GM23248 (cell line): ENCODE results near the gene VWA8.

Source experiments
- EZH2 ChIP-seq: fragments of 200-600 bp; sonication (generic); IDR thresholded peaks from 2 replicates; pipeline ENCODE4 v1.6.1; 2018; ENCODE audit warnings: antibody characterized with exemption, mild to moderate bottlenecking; ENCODE audit not compliant: insufficient read depth, poor library complexity, severe bottlenecking
- EZH2phosphoT487 ChIP-seq: fragments of 200-600 bp; sonication (generic); IDR thresholded peaks from 2 replicates; pipeline ENCODE4 v1.6.1; 2018; ENCODE audit warnings: antibody characterized with exemption, moderate library complexity, mild to moderate bottlenecking, low read depth; ENCODE audit not compliant: insufficient read depth

- no peak for TF ChIP-seq EZH2
- TF ChIP-seq EZH2phosphoT487 = no peak
These were observed 16.7 kb downstream of the VWA8 start for GRCh38 chr13:41944229-41944628.
